Measurements from ENCODE around the gene GLIS2.

GRCh38 chr16:4370151-4370550, 54.3 kb downstream of the GLIS2 start:
- TF ChIP-seq CTCF (IDR thresholded peaks at IDR 0.05; ENCODE audit: low read depth, low read length, missing input control), result no peak
- TF ChIP-seq RXRA (IDR thresholded peaks at IDR 0.05), result no peak
- no peak for TF ChIP-seq ATF3 (IDR thresholded peaks at IDR 0.05)
- TF ChIP-seq RAD21 (IDR thresholded peaks at IDR 0.05), result no peak
- TF ChIP-seq GABPA (IDR thresholded peaks at IDR 0.05 in 1 of 2, conservative IDR thresholded peaks at IDR 0.05 in 1 of 2), result no peak
- TF ChIP-seq REST (IDR thresholded peaks at IDR 0.05), result no peak
- TF ChIP-seq HNF4G (IDR thresholded peaks at IDR 0.05), result no peak
- no peak for TF ChIP-seq EGR1 (IDR thresholded peaks at IDR 0.05; ENCODE audit: low read depth in 2 of 2)
- TF ChIP-seq TAF1 (conservative IDR thresholded peaks at IDR 0.05), result no peak
- TF ChIP-seq YY1 (IDR thresholded peaks at IDR 0.05), result no peak
- TF ChIP-seq SP1 (IDR thresholded peaks at IDR 0.05), result no peak

Data from liver (tissue), 3 donors.